Osteocyte (in vitro differentiated cells): ENCODE data around the gene IGFL3. TPM values are rescaled to one million over a fixed set of nuclear protein-coding genes. Genes with fewer than 3 reads are reported as not detected.

Experiments used
- DNase-seq: peaks from one replicate; pipeline ENCODE4 v3.0.0; 2021; ENCODE audit warnings: mixed read lengths; ENCODE audit not compliant: unreplicated experiment; ENCODE audit errors: extremely low spot score
- H3K27ac Mint-ChIP-seq: one replicate; pipeline ENCODE4 v1.8.0; 2021; ENCODE audit warnings: mild to moderate bottlenecking, mixed read lengths; ENCODE audit not compliant: unreplicated experiment
- H3K27me3 Mint-ChIP-seq: one replicate; pipeline ENCODE4 v1.8.0; 2021; ENCODE audit warnings: mixed read lengths; ENCODE audit not compliant: unreplicated experiment
- H3K36me3 Mint-ChIP-seq: one replicate; pipeline ENCODE4 v1.8.0; 2021; ENCODE audit warnings: mixed read lengths; ENCODE audit not compliant: unreplicated experiment
- H3K4me1 Mint-ChIP-seq: one replicate; pipeline ENCODE4 v1.8.0; 2021; ENCODE audit warnings: mixed read lengths; ENCODE audit not compliant: unreplicated experiment
- H3K4me3 Mint-ChIP-seq: one replicate; pipeline ENCODE4 v1.8.0; 2021; ENCODE audit warnings: mild to moderate bottlenecking, moderate library complexity, mixed read lengths; ENCODE audit not compliant: unreplicated experiment
- H3K9me3 Mint-ChIP-seq: one replicate; pipeline ENCODE4 v1.8.0; 2021; ENCODE audit warnings: mixed read lengths; ENCODE audit not compliant: unreplicated experiment
- CTCF ChIP-seq: fragments of 200-600 bp; sonication (generic); IDR thresholded peaks from 2 replicates; pipeline ENCODE4 v1.5.0; 2021; ENCODE audit warnings: antibody characterized with exemption, mild to moderate bottlenecking, moderate library complexity
- total RNA-seq: library from RNA; stranded (reverse); gene quantifications from 2 replicates; pipeline ENCODE4 v1.2.1, GENCODE V29; 2021

Gene IGFL3
- total RNA-seq, 1 donor from 2014 or later: not detected

DNA sequence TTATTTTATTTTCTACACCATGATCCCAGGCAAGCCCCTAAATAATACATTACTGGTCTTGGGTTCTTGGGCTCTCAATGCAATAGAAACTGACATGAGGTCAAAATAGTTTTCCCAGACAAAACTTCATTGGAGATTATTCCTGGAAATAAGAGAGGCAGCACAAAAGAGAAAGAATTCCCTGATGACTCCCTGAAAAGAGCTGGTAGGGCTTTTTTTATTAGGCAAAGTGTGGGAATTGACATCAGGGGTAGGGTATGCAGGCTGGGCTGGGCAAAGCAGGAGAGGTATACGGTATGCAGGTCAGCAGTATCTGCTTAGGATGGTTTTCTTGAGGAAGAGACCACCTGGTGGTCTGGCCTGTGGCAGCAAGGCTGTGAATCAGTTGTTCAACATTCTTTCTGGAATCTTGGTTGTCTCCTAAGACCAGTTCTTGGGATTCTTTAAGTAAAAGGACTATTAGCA lies 9.3 kb upstream of the IGFL3 start:
- Mint-ChIP-seq H3K4me3 (no peak overlapping the region), H3K4me1 (peaks cover 21% of the 10 kb centered on the region), H3K36me3 (peaks cover 6% of the 10 kb centered on the region), H3K27me3 (peaks cover 17% of the 10 kb centered on the region), H3K27ac (peak overlapping the region; percentile 90), H3K9me3 (peaks cover 28% of the 10 kb centered on the region)
- no peak for DNase-seq
- no peak for TF ChIP-seq CTCF

DNA sequence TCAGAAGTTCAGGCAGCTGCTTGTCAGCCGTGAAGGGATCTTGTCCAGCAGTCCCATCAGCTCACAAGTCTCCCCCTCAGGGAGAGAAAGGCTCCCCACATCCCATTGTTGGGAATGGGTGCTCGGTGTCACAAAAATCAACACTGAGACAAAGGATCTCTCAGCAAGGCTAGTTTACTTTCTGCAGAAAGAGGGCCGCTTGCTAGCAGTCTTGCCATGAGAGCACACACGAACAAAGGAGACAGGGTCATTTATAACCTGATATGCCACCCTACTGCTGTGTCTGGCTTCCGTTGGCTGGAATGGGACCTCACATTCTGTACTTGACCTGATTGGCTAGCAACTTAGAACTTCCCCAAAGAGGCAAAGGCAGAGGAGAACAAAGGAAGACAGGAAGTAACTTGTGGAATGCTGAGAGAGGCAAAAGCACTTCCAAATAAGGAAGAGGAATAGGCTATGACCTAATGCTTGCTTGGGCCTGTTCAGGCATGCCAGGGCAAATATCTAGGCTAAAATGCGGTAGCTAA lies 8.7 kb upstream of the IGFL3 start:
- H3K27me3 Mint-ChIP-seq: peaks cover 23% of the 10 kb centered on the region
- peak overlapping the region; percentile 90 for H3K27ac Mint-ChIP-seq
- peaks cover 28% of the 10 kb centered on the region for H3K9me3 Mint-ChIP-seq
- no peak overlapping the region for H3K4me3 Mint-ChIP-seq
- peaks cover 6% of the 10 kb centered on the region for H3K36me3 Mint-ChIP-seq
- no peak for DNase-seq
- H3K4me1 Mint-ChIP-seq: peaks cover 21% of the 10 kb centered on the region
- no peak for TF ChIP-seq CTCF

DNA sequence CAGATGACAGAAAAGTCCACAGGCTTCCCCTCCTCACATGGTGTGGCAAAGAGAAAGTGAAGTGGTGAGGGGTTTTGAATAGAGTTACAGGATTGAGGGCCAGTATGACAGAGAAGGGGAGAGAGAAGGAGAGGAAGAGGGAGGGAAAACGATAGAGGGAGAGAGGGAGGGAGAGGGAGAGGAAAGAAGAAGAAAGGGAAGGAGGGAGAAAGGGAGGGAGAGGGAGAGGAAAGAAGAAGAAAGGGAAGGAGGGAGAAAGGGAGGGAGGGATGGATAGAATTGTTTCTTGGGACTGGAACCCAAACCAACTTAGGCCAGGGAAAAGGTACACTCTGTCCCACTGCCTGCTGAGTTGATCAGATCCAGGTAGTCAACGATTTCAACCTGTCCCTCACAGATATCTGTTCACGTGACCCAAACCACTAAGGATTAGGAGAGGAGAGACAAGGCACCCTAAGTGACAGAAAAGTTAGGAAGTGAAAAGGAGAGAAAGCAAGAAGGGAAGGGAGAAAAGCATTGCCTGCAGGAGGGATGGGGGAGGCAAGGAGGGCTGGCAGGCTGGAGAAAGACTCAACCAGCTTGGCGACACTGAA lies 8.1 kb upstream of the IGFL3 start:
- Mint-ChIP-seq H3K4me3 (no peak overlapping the region), H3K9me3 (peaks cover 28% of the 10 kb centered on the region), H3K27me3 (peaks cover 28% of the 10 kb centered on the region), H3K36me3 (peaks cover 6% of the 10 kb centered on the region), H3K4me1 (peaks cover 21% of the 10 kb centered on the region), H3K27ac (peak overlapping the region; percentile 90)
- no peak for TF ChIP-seq CTCF
- DNase-seq: no peak

DNA sequence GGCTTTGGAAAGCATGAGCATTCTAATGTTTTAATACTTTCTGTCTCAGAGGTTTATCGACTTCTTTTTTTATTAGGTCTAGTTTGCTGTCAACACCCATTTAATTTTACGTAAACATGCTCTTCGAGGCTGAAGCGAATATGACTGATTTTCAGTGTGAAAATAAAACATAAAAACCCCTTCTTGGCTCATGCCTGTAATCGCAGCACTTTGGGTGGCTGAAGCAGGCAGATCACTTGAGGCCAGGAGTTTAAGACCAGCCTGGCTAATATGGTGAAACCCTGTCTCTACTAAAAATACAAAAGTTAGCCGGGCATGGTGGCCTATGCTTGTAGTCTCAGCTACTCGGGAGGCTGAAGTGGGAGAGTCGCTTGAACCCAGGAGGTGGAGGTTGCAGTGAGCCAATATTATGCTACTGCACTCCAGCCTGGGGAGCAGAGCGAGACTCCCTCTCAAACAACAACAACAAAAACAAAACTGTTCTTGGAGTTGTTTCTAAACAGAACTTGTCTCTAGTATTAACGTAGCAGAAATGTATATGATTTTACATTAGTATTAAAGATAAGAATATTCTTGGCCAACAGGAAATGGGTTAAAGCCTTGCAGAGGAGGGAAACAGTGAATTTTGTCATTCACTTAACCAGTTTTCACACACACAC lies 7.1 kb upstream of the IGFL3 start:
- TF ChIP-seq CTCF: no peak
- peaks cover 6% of the 10 kb centered on the region for H3K36me3 Mint-ChIP-seq
- no peak for DNase-seq
- H3K27me3 Mint-ChIP-seq: peaks cover 38% of the 10 kb centered on the region
- peaks cover 28% of the 10 kb centered on the region for H3K9me3 Mint-ChIP-seq
- H3K27ac Mint-ChIP-seq: no peak overlapping the region
- peaks cover 21% of the 10 kb centered on the region for H3K4me1 Mint-ChIP-seq
- H3K4me3 Mint-ChIP-seq: no peak overlapping the region

- no peak for TF ChIP-seq CTCF
- Mint-ChIP-seq H3K27me3 (peaks cover 62% of the 10 kb centered on the region), H3K27ac (no peak overlapping the region), H3K4me1 (no peaks in the 10 kb centered on the region), H3K9me3 (peaks cover 10% of the 10 kb centered on the region), H3K36me3 (no peaks in the 10 kb centered on the region), H3K4me3 (no peak overlapping the region)
- no peak for DNase-seq
Observed at GRCh38 chr19:46126086-46126580, 1.6 kb upstream of the IGFL3 start.
